HG03135 (cell line): Measurements from ENCODE around the gene FBXO10.
A peak's percentile ranks its signal among the peaks of the same experiment; 100 is the strongest.
"Not testable (repeated sequence)": the region's sequence is repeated elsewhere in the genome, so short reads cannot be mapped to it uniquely, and the experiment has no call there.

Experiments
- ATAC-seq: cut with Tn5 transposase; IDR thresholded peaks from one replicate; pipeline ENCODE4 v1.9.1; 2021; ENCODE audit warnings: mild to moderate bottlenecking, moderate library complexity; ENCODE audit not compliant: unreplicated experiment

Gene FBXO10, protein sequence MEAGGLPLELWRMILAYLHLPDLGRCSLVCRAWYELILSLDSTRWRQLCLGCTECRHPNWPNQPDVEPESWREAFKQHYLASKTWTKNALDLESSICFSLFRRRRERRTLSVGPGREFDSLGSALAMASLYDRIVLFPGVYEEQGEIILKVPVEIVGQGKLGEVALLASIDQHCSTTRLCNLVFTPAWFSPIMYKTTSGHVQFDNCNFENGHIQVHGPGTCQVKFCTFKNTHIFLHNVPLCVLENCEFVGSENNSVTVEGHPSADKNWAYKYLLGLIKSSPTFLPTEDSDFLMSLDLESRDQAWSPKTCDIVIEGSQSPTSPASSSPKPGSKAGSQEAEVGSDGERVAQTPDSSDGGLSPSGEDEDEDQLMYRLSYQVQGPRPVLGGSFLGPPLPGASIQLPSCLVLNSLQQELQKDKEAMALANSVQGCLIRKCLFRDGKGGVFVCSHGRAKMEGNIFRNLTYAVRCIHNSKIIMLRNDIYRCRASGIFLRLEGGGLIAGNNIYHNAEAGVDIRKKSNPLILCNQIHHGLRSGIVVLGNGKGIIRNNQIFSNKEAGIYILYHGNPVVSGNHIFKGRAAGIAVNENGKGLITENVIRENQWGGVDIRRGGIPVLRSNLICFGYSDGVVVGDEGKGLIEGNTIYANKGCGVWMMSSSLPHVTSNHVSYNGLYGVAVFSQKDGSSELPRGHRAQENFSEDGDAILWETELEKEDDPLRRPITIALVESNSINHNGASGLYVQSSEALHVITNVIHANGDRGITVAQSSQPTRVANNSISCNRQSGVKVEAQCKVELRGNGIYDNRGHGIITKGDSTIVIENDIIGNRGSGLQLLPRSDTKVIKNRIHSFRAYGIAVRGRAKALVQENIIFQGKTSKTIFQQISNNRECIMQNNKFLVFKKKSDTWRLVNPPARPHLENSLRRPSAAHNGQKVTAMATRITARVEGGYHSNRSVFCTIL

DNA sequence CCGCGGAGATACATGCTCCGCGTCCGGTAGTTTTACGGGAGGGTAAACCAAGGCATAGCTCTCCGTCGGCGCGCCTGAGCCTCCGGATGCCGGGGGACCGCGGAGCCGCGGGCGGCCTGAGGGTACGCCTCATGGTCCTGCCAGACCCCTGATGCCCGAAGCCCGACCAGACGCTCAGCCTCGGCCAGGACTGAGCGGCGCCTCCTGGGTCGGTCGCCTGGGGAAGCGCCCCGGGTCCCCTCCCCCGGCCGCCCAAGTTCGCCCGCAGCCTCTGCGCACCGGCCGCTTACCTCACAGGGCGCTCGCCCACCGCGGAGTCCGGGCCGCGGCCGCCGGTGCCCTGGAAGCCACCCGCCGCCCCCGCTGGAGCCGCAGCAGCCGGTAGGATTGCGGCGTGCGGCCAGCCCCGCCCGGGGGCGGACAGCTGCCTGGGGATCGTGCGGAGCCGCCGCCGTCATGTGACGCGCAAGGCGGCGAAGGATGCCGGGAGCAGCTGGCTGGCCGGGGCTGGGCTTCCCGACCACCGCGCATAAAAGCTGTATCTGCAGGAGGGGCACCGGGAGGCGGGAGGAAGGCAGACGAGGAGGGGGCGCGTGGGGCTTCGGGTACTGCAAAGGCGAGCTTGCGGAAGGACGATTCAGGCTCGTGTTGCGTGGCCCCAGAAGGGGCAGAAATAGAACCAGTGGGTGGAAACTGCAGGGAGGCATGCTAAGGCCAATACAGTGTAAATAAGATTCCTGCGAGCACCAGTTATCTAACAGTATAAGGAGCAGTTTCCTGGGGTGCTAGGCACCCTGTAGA is at the start of gene FBXO10:
Gene FBXO10 (minus strand): TSS at position 460 of the 801 bp plus-strand sequence. CDS start 34,612 bp downstream, outside the sequence.
- ATAC-seq, result peak; percentile 64

DNA sequence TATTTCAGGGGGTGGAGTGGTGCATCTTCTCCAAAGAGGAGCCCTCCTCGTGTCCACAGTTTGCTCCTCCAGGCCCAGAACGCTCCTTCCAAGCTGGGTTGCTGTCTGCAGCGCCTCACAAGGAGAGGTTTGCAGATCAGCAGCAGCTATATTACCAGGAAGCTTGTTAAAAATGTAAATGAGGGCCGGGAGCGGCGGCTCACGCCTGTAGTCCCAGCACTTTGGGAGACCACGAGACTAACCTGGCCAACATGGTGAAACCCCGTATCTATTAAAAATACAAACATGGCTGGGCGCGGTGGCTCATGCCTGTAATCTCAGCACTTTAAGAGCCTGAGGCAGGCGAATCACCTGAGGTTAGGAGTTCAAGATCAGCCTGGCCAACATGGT is 49.6 kb upstream of the FBXO10 start:
- ATAC-seq, result no peak

DNA sequence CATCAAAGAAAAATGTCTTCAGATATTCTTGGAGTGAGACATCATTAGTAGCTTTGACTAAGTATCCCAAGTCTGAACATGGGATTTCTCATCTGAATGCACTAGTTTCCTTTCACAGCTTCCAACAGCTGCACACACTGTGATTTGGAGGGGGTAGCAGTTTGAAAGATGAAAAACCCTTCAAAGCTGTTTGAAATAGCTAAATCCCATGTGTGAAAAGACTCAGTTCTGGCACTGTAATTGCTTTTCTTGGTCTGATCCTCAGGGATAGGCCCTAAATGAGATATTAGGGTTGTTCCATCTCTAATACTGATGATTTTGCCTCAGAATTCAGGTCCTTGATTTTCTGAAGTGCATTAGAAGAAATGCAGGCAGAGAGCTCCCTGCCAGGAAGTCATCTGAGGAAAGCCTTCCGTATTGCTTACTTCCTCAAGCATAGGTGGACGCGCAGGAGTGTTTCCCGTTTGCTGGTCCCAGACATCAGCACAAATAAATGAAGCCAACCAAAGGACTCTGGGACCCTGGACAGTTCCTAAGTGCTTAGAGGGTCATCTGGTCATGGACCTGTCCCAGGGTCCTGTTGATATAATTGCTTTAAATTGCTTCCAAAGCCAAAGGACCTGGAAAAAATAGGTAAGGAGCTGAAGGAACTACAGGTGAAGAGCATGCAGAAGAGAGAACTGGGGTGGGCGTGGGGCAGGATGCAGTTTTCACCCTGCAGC is 49.0 kb upstream of the FBXO10 start:
- ATAC-seq, result no peak

DNA sequence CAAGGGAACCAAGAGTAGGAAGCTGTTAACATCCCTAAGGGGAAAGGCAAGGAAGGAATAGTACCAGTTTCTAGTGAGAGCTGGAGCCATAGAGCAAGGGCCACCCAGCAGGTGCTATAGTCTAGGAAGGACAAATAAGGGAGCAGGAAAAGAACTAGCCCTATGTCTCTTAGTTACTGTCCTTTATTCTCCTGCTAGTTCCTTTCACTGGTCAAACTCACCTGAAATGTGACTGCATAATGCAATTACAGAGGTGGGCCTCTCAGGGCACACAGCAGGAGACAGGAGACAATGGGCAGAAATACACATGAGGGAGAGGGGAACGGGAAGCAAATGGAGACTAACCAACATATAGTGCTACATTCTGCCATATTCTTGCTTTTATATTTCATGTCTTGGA is 47.9 kb upstream of the FBXO10 start:
- ATAC-seq, result no peak

DNA sequence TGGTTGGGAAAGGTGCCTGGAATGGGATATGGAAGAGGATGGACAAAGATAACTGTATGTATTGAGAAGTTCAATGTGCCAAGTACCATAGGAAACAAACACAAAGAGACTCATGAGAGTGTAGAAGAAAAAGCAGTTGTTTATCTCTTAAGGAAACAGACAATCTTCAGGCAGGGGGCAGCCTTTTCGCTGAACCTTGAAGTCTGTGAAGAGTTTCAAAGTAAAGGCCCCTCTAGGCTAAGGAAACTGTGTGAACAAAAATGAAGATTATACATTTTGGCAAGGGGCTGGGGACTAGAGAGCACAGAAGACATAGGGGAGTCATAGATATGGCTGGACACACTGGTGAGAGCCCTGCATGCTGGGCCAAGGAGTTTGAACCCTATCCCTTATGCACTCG is 47.1 kb upstream of the FBXO10 start:
- ATAC-seq, result no peak

DNA sequence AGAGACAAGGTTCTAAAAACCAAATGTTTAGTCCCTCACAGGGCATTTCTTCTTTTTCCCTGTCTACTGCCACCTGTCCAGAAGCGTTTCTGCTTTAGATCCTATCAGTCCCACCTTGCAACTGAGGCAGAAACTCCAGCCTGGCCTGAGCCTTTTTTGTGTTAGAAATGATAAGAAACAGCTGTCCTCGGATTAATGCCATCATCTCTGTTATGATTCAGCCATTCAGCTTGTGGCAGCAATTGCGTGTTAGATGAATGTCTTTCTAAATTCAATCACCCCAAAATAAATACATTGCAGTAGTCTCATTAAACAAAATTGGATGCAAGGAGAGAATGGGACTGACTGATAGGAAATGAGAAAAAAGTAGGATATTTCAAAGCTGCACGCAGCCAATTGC is 46.3 kb upstream of the FBXO10 start:
- ATAC-seq, result no peak

DNA sequence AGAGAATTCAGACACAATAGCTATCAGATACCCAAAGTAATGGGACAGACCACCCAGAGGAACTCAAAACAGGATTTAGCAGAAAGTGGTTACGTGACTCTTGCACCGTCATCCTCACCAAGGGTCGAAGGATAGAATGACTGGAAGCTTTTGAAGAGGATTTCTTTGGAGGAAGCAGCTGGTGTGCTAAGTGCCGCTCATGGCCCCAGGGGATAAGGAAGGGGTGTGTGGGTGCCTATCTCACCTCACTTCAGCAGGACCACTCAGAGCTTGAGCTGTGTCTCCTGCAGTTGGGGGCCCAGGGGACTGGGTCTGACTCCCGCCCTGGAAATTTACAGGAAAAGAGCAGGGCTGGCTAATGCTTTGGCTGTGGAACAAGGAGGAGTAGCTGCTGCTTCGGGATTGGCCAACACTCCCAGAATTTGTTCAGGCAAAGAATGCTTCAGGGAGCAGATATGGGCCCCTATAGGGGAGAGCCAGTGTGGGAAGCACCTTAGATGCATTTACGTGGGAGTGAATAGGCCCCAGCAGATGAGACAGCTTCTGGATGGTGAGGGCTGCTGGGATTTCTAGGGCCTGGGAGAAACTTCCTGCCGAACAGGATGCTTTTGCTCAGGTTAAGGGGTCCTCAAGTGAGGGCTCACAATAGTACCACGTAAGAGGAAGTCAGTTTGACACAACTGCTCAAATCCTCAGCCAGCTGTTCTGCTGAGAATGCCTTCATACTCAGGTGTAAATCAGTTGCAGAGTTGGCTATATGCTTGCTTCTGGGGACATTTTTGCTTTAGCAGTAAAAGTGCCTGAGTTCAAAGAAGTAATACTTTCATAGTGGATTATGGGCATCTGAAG is 45.3 kb upstream of the FBXO10 start:
- ATAC-seq, result no peak

DNA sequence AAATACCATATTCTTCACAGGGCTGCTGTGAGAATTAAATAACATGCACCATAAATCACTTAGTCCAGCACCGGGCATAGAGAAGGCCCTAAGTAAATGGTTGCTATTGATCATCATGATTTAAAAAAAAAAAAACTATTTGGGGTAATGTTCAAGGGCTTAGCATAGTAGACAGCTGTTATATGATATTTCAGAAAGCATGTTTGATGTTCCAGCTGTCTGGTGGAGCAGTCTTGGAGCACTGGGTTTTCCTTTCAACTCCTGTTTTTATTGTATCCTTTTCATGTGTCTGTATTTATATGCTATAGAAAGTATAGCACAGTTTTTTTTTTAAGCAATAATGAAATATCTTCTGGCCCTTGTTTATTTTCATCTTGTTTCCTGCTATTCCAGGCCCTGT is 44.2 kb upstream of the FBXO10 start:
- no peak for ATAC-seq

DNA sequence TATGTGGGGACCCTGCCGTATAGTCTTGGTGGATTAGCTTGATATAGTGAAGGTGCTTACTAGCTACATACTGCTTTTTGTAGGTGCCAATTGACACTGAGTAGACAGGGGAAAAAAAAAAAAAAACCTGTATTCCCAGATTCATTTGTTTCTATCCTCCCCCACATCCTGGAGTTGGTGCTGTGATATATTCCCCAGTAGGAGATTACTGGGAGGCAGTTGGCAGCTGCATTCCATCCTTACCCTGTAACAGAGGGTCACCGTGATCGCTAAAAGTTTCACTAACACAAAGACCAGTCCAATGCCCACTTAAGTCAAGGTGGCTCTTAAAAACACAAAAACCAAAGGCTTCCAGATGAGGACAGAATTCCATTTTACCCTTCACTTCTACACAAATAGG is 43.6 kb upstream of the FBXO10 start:
- ATAC-seq, result no peak

DNA sequence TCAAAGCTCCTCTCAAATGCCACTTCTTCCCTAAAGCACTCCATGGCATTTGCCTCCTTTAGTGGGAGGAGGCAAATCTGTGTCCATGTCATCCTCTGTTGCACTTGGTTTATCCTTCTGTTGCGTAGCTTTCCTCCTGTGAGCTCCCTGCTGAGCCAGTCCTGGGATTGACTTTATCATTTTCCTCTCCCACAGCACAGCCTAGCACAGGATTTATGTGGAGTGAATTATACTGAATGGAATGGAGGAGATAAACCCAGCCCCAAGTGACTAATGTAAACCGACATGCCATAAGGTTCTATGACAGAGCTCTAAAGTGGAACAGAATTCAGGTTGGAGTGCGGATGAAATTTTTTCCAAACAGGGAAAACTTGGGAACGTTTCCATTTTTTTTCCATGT is 42.6 kb upstream of the FBXO10 start:
- ATAC-seq, result no peak

DNA sequence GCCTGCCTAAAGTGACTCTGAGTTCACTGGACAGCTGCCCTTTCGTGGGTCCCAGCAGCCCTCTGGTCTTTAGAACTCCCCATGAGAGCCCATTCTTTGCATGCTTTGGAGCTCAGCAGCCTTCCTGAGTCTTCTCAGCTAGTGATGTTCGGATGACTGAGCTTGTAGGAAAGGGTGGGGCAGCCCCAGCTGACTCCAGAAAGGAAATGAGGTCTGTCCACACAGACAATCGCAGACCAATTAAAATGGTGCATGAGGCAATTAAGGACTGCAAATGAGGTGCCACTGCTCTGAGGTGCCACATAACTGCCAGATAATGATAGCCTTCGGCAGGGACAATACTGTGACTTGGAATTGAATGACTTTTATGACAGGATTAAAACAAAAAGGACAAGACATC is 41.7 kb upstream of the FBXO10 start:
- ATAC-seq, result no peak

DNA sequence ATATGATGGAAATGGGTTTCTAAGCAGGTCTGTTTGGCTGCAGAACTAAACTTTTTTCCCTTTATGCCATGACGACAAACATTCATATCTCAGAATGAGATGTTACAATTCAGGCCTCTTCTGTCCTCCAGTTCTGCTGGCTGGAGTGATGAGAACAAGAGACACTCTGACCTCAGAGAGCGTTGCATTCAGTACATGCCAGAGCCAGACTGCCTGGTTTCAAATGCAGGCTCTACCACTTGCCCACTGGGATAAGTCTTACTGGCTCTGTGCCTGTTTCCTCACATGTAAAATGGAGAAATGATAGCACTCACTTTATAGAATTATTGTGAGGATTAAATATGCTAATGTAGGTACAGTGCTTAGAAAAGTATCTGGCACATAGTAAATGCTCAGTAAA is 41.0 kb upstream of the FBXO10 start:
- ATAC-seq, result no peak

DNA sequence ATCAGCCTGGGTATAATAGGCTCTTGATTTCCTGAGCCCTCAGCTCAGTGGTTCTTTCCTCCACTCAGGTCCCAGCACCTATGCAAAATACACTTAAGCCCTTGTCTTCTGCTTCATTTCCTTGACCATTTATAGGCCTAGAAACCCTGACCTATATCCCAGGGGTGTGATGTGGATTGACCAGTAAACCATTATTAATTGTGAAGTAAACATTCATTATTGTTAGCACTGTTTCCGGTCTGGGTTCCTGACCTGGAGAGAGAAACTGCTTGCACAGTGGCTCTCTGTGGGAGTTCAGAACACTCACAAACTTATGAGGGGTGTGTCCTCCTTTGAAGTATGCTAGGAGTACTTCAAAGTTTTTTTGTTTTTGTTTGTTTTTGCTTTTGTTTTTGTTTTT is 35.8 kb upstream of the FBXO10 start:
- ATAC-seq, result no peak

DNA sequence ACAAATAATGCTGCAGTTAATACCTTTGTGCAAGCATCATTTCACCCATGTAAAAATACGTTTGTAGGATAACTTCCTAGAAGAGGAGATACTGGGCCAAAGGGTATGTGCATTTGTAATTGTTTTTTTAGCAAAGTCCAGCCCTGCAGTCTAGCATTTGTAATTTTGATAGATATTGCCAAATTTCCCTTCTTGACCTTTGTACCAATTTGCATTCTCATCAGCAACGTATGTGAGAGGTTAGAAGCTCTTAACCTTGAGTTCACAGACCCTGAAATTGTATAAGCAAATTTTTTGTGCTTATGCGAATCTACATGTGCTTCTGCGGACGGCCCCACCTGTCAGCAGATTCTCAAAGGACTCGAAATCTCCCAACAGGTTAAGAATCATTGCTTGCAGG is 34.8 kb upstream of the FBXO10 start:
- ATAC-seq, result no peak

DNA sequence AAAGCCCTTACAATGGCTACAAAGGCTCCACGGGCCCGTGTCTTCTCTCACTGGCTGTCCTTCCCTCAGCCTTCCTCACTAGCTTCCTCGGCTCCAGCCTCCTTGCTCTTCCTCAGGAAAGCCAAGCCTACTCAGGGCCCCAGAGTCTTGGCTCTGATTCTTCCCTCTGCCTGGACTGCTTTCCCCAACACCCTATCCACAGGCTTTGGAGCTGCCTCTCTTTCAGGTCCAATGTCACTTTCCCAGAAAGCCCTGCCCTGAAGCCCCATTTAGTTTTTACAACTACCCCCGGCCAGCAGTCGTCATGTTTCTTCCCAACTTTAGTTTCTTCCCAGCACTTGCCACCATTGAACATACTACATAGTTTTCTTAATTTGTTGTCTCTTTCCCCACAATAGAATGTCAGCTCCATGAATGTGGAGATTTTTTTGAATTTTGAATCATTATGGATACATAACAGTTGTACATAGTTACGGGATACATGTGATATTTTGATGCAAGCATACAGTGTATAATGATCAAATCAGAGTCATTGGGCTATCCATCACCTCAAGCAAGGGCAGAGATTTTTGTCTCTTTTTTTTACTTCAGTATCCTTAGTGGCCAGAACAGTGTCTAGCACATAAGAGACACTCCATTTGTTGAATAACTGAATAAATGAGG is 33.7 kb upstream of the FBXO10 start:
- no peak for ATAC-seq

DNA sequence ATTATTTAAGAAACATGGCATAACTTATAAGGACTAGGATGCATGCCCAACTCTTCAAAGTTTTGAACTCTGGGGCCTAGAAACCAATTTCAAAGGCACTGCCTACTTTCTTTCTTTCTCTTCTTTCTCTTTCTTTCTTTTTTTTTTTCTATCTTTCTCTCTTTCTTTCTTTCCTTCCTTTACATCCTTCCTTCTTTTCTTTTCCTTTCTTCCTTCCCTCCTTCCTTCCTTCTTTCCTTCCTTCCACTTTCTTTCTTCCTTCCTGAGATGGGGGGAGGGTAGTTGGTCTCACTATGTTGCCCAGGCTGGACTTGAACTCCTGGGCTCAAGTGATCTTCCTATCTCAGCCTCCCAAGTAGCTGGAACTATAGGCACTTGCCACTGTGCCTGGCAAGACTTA is 32.1 kb upstream of the FBXO10 start:
- no peak for ATAC-seq

DNA sequence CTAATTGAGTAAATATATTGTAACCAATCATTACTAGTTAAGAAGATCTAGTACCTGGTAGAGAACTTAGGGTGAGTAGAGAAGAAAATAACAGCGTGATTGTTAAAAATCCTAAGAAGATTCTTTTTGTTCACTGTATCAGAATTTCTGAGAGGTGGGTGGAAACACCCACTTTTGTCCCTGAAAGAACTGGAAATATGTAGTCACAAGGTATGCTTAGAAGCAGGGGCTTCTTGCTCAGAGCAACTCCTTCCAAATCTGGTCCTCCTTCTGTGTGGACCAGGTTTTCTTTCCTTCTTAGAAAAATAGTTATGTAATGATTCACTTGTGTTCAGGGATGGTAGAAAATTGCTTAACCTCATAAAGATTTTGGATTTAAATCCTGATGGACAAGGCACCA is 28.1 kb upstream of the FBXO10 start:
- no peak for ATAC-seq

DNA sequence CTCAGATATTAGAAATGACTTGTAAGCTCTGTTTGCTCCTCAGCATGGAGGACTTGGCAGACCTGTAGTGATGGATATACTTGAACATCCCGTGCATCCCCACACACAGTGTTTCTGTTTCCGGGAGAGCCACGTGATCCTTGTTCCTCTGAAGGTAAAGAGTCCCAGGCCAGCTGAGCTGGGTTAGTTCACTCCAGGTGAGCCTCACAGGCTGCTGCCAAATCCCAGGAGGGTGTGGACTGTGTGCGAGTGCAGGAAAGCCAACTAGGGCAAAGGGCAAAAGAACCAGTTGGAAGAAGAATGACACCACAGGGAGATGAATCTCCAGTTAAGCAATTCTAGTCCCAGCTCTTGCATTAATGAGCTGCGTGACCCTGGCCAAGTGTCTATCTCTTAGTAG is 26.6 kb upstream of the FBXO10 start:
- ATAC-seq, result no peak

DNA sequence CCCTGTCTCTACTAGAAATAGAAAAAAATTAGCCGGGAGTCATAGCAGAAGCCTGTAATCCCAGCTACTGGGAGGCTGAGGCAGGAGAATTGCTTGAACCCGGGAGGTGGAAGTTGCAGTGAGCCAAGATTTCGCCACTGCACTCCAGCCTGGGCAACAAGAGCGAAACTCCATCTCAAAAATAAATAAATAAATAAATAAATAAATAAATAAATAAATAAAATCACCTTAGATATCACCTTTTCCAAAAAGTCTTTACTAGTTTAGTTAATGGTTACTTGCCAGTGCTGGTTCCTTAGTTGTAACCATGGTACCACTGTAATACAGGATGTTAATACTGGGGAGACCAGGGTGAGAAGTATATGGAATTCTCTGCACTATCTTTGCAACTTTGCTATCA is 25.9 kb upstream of the FBXO10 start:
- ATAC-seq, result not testable (repeated sequence)
